Measurements from ENCODE around the gene BCL11B. TPM values are rescaled to one million over a fixed set of nuclear protein-coding genes. Genes with fewer than 3 reads are reported as not detected.

The BCL11B gene
- total RNA-seq, 4 donors from 2014 or later = 0.68 to 1.5 (median 0.85) TPM

DNA sequence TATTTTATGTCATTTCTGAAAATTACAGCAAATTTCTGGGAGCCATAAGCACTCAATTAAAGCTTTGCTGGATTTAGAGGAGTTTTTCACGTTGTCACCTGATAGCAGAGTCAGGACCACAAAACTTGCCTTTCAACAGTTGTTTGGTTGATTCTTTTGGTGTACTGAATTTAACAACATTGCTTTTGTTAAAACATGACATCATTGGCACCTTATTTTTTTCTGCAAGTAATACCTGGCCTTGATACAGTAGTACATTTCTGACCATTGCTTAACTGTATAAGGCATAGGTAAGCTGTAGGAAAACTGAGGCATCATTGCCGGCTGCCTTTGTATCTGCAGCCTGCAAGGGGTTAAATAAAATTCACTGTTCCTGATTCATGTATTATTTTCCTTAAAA lies 4.5 kb upstream of the BCL11B start:
- TF ChIP-seq, protein P1, sequence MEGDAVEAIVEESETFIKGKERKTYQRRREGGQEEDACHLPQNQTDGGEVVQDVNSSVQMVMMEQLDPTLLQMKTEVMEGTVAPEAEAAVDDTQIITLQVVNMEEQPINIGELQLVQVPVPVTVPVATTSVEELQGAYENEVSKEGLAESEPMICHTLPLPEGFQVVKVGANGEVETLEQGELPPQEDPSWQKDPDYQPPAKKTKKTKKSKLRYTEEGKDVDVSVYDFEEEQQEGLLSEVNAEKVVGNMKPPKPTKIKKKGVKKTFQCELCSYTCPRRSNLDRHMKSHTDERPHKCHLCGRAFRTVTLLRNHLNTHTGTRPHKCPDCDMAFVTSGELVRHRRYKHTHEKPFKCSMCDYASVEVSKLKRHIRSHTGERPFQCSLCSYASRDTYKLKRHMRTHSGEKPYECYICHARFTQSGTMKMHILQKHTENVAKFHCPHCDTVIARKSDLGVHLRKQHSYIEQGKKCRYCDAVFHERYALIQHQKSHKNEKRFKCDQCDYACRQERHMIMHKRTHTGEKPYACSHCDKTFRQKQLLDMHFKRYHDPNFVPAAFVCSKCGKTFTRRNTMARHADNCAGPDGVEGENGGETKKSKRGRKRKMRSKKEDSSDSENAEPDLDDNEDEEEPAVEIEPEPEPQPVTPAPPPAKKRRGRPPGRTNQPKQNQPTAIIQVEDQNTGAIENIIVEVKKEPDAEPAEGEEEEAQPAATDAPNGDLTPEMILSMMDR (IDR thresholded peaks at IDR 0.05; ENCODE audit: low read depth) = no peak

DNA sequence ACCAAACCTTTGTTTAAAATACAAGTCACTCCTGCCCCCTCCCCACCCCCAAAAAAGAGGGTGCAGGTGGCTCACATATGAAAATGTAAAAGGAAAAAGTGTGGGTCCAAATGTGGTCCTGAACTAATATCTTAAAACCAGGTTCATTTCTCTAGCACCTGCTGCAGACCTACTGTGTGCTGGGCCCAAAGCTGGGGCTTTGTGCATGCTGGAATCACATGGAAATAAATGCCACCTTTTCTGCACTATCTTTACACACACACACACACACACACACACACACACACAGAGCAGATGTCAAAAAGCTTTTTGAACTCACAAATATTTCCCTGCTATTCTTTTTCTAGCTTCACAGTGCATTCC lies 3.2 kb upstream of the BCL11B start:
- TF ChIP-seq, protein P1 (IDR thresholded peaks at IDR 0.05; ENCODE audit: low read depth) = no peak

DNA sequence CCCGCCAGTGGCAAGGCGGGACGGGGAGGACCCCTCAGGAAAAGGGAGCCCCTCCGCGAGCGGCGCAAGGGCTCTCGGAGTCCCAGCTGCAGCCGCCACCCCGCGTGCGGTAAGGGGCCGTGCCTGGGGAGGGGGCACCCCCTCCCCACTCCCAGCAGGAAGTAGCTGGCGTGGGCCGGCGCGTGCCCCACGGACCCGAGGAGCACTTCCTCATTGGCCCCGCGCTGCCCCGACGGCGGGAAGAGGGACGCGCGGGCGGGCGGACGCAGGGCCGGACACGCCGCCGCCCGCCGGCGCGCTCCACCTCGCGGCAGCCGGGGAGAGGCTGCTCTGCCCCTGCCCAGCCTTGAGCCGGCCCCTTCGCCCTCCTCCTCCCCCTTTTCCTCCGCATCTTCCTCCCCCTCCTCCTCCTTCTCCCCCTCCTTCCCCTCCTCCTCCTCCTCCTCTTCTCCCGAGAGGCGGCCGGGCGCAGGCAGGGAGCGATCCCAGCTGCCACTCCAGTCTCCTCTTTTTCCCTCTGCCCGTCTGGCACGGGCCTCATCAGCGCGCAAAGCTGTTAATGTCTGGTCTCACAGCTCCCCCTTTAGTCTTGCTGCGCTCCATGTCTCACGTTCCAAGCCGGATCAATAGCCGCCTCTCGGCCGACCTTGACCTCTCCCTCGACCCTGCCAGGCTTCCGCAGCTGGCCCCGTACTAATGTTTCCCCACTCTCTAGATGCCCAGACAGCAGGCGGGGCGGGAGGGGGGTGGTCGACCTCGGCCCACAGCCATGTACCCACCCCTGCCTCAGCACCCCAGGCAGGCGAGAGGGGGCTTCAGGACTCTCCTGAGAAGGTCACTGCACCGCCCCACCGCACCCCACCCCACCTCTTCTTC lies 2.6 kb upstream of the BCL11B start:
- TF ChIP-seq, protein P1 (IDR thresholded peaks at IDR 0.05; ENCODE audit: low read depth) = no peak

DNA sequence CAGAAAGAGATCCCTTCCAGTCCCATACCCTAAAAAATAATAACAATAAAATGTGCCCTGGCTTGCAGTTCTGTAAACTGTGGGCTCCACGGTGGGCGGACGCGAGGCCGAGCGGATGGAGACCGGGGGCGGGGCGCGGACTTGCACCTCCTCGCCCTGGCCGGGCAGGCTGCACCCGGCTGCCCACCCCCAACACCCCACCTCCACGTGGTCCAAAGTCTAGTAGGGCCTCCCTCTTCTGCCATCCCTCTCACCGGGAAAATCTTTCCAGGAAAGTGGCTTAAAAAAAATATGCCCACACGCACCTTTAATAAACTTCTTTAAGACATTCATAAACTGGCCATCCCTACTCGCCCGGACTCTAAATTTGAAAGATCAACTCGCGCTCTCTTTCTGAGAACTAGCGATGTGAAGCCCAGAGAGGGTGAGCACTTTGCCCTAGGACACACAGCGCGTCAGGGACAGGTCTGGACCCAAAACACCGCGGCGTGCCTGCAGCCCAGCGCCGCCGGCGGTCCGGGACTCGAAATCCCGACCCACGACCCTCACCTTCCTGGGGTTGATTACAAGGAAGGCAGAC lies 1.9 kb upstream of the BCL11B start:
- TF ChIP-seq, protein P1 (IDR thresholded peaks at IDR 0.05; ENCODE audit: low read depth) = no peak

DNA sequence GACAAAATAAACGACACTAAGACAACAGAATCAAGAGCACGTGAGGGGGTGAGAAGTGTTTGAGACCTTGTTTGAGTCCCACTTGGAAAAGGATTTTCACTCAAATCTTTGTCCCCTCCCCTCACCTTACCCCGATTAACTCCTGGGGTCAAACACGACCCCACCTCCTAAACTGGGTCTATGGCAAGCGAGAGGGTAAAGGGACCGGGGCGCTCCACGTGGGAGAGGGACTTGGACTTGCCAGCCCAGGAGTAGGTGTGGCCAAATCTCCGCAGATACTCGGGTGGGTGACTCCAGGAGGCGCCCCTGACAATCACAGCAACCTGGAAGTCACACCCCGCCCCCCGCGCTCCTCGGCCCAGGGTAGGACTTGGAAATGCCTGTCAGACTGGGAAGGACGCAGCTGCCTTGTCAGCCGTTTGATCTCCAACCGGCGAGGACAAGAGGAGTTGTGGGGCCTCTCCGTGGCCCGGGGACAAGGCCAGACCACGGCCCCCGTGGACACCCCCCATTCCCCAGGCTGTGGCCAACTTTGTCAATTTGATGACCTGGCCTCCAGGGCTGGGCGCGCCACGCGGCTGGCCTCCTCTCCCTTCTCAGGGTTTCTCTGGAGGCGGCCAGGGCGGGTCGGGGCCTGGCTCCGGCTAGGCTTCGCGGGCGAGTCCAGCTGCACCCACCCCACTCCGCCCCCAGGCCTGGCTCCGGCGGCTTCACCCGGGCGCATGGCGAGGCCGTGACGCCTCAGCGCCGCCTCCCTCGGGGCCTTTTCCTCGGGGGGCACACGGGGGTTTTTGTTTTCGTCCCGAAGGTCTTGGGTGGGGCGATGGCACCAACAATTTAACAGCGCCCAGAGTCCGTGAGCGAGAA lies 1.1 kb upstream of the BCL11B start:
- TF ChIP-seq, protein P1 (IDR thresholded peaks at IDR 0.05; ENCODE audit: low read depth) = no peak

DNA sequence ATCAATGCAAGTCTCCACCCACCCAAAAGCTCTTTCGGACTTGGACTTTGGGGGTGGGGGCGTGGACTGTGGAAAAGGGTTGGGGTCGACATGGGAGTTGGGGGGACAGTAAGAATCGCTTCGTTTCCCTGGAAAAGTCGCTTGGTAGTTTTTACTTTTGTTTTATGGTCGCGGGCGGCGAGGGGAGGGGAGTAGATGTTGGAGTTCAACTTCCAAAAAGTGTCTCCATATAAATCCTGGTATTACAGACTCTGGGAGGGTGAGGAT lies 568 bp upstream of the BCL11B start:
- TF ChIP-seq, protein P1 (IDR thresholded peaks at IDR 0.05; ENCODE audit: low read depth) = no peak

All from subcutaneous adipose tissue (tissue), 4 donors.